HCT116 (cell line): ENCODE data around the gene CDK18. TPM values are rescaled to one million over a fixed set of nuclear protein-coding genes. Genes with fewer than 3 reads are reported as not detected.

Experiments used
- ATAC-seq: fragments of 200-7000 bp; cut with Tn5 transposase; 2 replicates; pipeline ENCODE4 v1.9.1; 2020; ENCODE audit warnings: mild to moderate bottlenecking, moderate library complexity
- BruUV-seq: library from RNA; stranded (reverse); fragments of 400-500 nt; replicated peaks from 2 replicates; lab custom pipeline; 2021; lab: Mats Ljungman, UMichigan
- CTCF ChIA-PET: fragments of 300-600 bp; sonication (Branson Sonifier 250); formaldehyde crosslinking; loops from one replicate; lab custom pipeline; 2021; ENCODE audit warnings: antibody characterized with exemption; lab: Charles Lee
- POLR2A ChIA-PET: fragments of 300-600, 350-600 bp; sonication (Branson Sonifier 250); formaldehyde crosslinking; loops from one replicate; lab custom pipeline; 2021; ENCODE audit warnings: antibody characterized with exemption; lab: Charles Lee
- RAD21 ChIA-PET, 2 experiments: fragments of 300-600 bp; sonication (Branson Sonifier 250); formaldehyde crosslinking; loops; one replicate each; lab custom pipeline; 2023; ENCODE audit warnings: low total read pairs in 2 of 2; ENCODE audit not compliant: uncharacterized antibody in 2 of 2, unreplicated experiment in 2 of 2, low non-redundant PET in 1 of 2; lab: Charles Lee
- DNase-seq: peaks from one replicate; pipeline ENCODE4 v3.0.0-alpha.2; 2010; ENCODE audit warnings: low read depth, low spot score
- H2AFZ ChIP-seq: fragments of 200-600 bp; shearing (Covaris generic), sonication (generic); 2 replicates; pipeline ENCODE4 v1.6.1; 2017; ENCODE audit warnings: low read depth, mixed run types, mixed read lengths, antibody characterized with exemption, low read length; ENCODE audit not compliant: poor library complexity, severe bottlenecking
- H3K27ac ChIP-seq: 2 replicates; pipeline ENCODE4 v1.5.1; 2012; ENCODE audit warnings: low read depth, low read length
- H3K27me3 ChIP-seq: fragments of 200-600 bp; sonication (generic); 2 replicates; pipeline ENCODE4 v1.6.1; 2016; ENCODE audit warnings: mixed run types, low read length, mixed read lengths; ENCODE audit not compliant: insufficient read depth
- H3K36me3 ChIP-seq, 2 experiments: fragments of 200-500 bp in 1 of 2; fragments of 200-600 bp in 1 of 2; sonication (Bioruptor generic) in 1 of 2; sonication (generic) in 1 of 2; 2 replicates each; pipeline versions ENCODE4 v1.5.1 to v1.6.1; 2014 to 2016; ENCODE audit warnings: low read length in 2 of 2, inconsistent platforms in 1 of 2, mixed read lengths in 1 of 2, mixed run types in 1 of 2; ENCODE audit not compliant: insufficient read depth in 2 of 2, control insufficient read depth in 1 of 2
- H3K4me1 ChIP-seq, 2 experiments: fragments of 200-600 bp in 1 of 2; sonication (generic) in 1 of 2; 2 replicates each; pipeline versions ENCODE4 v1.5.1 to v1.6.1; 2012 to 2017; ENCODE audit warnings: low read length in 2 of 2, inconsistent platforms in 1 of 2, mild to moderate bottlenecking in 1 of 2, mixed read lengths in 1 of 2, mixed run types in 1 of 2, moderate library complexity in 1 of 2; ENCODE audit not compliant: insufficient read depth in 2 of 2, control insufficient read depth in 1 of 2
- H3K4me2 ChIP-seq: fragments of 200-600 bp; sonication (generic); 2 replicates; pipeline ENCODE4 v1.6.1; 2017; ENCODE audit warnings: mixed run types, low read length, mixed read lengths
- H3K4me3 ChIP-seq, 2 experiments: fragments of 200-600 bp in 1 of 2; sonication (generic) in 1 of 2; replicated peaks in 1 of 2; 2 replicates each; pipeline ENCODE4 v1.5.1; 2011 to 2016; ENCODE audit warnings: low read length in 2 of 2, control low read depth in 1 of 2, low read depth in 1 of 2, mild to moderate bottlenecking in 1 of 2, mixed read lengths in 1 of 2, mixed run types in 1 of 2
- H3K79me2 ChIP-seq: fragments of 200-600 bp; sonication (generic); 2 replicates; pipeline ENCODE4 v1.6.1; 2017; ENCODE audit warnings: mild to moderate bottlenecking, mixed run types, low read length, moderate library complexity, mixed read lengths; ENCODE audit not compliant: insufficient read depth
- H3K9ac ChIP-seq: fragments of 200-600 bp; sonication (generic); 2 replicates; pipeline ENCODE4 v1.6.1; 2016; ENCODE audit warnings: low read length, mixed read lengths
- H3K9me2 ChIP-seq: fragments of 200-600 bp; sonication (generic), shearing (Covaris generic); 2 replicates; pipeline ENCODE4 v1.6.1; 2017; ENCODE audit warnings: mixed run types, mild to moderate bottlenecking, moderate library complexity; ENCODE audit not compliant: insufficient read depth
- H3K9me3 ChIP-seq, 2 experiments: fragments of 200-500 bp in 1 of 2; fragments of 200-600 bp in 1 of 2; sonication (Bioruptor generic) in 1 of 2; sonication (generic) in 1 of 2; 2 replicates each; pipeline ENCODE4 v1.6.1; 2014 to 2017; ENCODE audit warnings: low read length in 2 of 2, mixed read lengths in 2 of 2, inconsistent platforms in 1 of 2, low read depth in 1 of 2, mild to moderate bottlenecking in 1 of 2, mixed run types in 1 of 2, moderate library complexity in 1 of 2; ENCODE audit not compliant: control insufficient read depth in 1 of 2, insufficient read depth in 1 of 2
- H4K20me1 ChIP-seq: fragments of 200-600 bp; sonication (generic), shearing (Covaris generic); 2 replicates; pipeline ENCODE4 v1.6.1; 2017; ENCODE audit warnings: mixed run types, mild to moderate bottlenecking, moderate library complexity; ENCODE audit not compliant: insufficient read depth
- ATF3 ChIP-seq: IDR thresholded peaks from 2 replicates; pipeline ENCODE4 v1.6.1; 2012
- CBX3 ChIP-seq: IDR thresholded peaks from 2 replicates; pipeline ENCODE4 v1.6.1; 2012; ENCODE audit warnings: low read depth
- EGR1 ChIP-seq: IDR thresholded peaks from 2 replicates; pipeline ENCODE4 v1.6.1; 2012; ENCODE audit warnings: low read depth
- ELF1 ChIP-seq: IDR thresholded peaks from 2 replicates; pipeline ENCODE4 v1.6.1; 2012; ENCODE audit warnings: low read depth, borderline replicate concordance
- EZH2 ChIP-seq: fragments of 200-600 bp; sonication (generic); IDR thresholded peaks from 2 replicates; pipeline ENCODE4 v1.6.1; 2017; ENCODE audit warnings: antibody characterized with exemption, mixed run types
- FOSL1 ChIP-seq: IDR thresholded peaks from 2 replicates; pipeline ENCODE4 v1.6.1; 2012; ENCODE audit warnings: low read depth
- MAX ChIP-seq: IDR thresholded peaks from 2 replicates; pipeline ENCODE4 v1.6.1; 2012
- SRF ChIP-seq: IDR thresholded peaks from 2 replicates; pipeline ENCODE4 v1.6.1; 2012; ENCODE audit warnings: low read depth
- TCF7L2 ChIP-seq: IDR thresholded peaks from 2 replicates; pipeline ENCODE4 v1.7.0; 2011; ENCODE audit warnings: borderline replicate concordance, inconsistent platforms; ENCODE audit not compliant: insufficient read depth, insufficient read length; ENCODE audit errors: extremely low read depth
- intact Hi-C: fragments of 100-400 bp; cut with micrococcal nuclease; formaldehyde crosslinking; loops from 2 replicates; pipeline ENCODE4 v1.10.0; 2022
- total RNA-seq: library from RNA; stranded (reverse); gene quantifications from one replicate; pipeline ENCODE4 v1.2.1, GENCODE V29; 2021; ENCODE audit not compliant: unreplicated experiment
- TF ChIP-seq, protein P1 (sequence below), 3 experiments: fragments of 200-600 bp in 1 of 3; sonication (generic) in 1 of 3; IDR thresholded peaks in 2 of 3; conservative IDR thresholded peaks in 1 of 3; 2 replicates each; pipeline ENCODE4 v1.5.1; 2012 to 2017; ENCODE audit warnings: low read depth in 2 of 3, low read length in 2 of 3, antibody characterized with exemption in 1 of 3, borderline replicate concordance in 1 of 3, control low read depth in 1 of 3, mild to moderate bottlenecking in 1 of 3, mixed read lengths in 1 of 3, mixed run types in 1 of 3, moderate library complexity in 1 of 3; ENCODE audit not compliant: insufficient read depth in 1 of 3
- TF ChIP-seq, protein P2 (sequence below): IDR thresholded peaks from 2 replicates; pipeline ENCODE4 v1.6.1; 2012; ENCODE audit warnings: low read depth
- TF ChIP-seq, protein P3 (sequence below): IDR thresholded peaks from 2 replicates; pipeline ENCODE4 v1.6.1; 2011; ENCODE audit warnings: mild to moderate bottlenecking, low read length, moderate library complexity; ENCODE audit not compliant: insufficient replicate concordance; ENCODE audit errors: extremely low read depth

Gene CDK18
- total RNA-seq, 1 experiment from 2014 or later: 32.0 TPM

DNA sequence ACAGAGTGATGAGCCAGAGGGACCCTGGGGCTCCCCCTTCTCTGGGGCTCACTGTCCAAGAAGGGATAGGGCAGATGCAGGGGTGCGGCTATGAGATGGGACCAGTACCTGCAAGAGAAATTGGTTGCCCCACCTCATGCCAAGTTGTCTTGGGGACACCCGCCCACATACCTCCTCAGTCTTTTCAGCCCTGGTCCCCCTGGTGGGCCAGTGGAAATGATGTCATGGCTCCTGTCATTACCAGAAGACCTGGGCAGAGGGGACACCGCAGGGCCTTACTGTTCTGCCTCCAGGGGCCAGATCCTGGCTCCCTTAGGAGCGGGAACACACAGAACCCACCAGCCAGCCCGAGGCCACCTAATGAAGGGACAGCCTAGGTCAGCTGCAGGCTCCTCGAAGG lies 63.2 kb downstream of the CDK18 start:
- Histone ChIP-seq H3K4me3 (no peak overlapping the region), H2AFZ (no peak overlapping the region), H3K9me2 (no peaks in the 10 kb centered on the region), H3K27ac (no peak overlapping the region), H3K9me3 (no peaks in the 10 kb centered on the region), H3K4me1 (no peaks in the 10 kb centered on the region), H4K20me1 (no peaks in the 10 kb centered on the region), H3K4me2 (no peak overlapping the region), H3K9ac (no peak overlapping the region), H3K27me3 (no peaks in the 10 kb centered on the region), H3K36me3 (no peaks in the 10 kb centered on the region), H3K79me2 (no peaks in the 10 kb centered on the region)
- ChIA-PET CTCF (no interaction called here), RAD21 (no interaction called here), POLR2A (no interaction called here)
- intact Hi-C loops: no loop called here
- BruUV-seq: no TSS peak
- no peak for TF ChIP-seq MAX
- TF ChIP-seq SRF: no peak
- no peak for TF ChIP-seq TCF7L2
- TF ChIP-seq ELF1: no peak
- ATAC-seq: no peak
- DNase-seq: no peak

GRCh38 chr1:205568135-205568468 lies 63.6 kb downstream of the CDK18 start:
- BruUV-seq: no TSS peak
- H3K27me3 ChIP-seq: no peaks in the 10 kb centered on the region
- TF ChIP-seq, protein P1, sequence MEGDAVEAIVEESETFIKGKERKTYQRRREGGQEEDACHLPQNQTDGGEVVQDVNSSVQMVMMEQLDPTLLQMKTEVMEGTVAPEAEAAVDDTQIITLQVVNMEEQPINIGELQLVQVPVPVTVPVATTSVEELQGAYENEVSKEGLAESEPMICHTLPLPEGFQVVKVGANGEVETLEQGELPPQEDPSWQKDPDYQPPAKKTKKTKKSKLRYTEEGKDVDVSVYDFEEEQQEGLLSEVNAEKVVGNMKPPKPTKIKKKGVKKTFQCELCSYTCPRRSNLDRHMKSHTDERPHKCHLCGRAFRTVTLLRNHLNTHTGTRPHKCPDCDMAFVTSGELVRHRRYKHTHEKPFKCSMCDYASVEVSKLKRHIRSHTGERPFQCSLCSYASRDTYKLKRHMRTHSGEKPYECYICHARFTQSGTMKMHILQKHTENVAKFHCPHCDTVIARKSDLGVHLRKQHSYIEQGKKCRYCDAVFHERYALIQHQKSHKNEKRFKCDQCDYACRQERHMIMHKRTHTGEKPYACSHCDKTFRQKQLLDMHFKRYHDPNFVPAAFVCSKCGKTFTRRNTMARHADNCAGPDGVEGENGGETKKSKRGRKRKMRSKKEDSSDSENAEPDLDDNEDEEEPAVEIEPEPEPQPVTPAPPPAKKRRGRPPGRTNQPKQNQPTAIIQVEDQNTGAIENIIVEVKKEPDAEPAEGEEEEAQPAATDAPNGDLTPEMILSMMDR (IDR thresholded peaks at IDR 0.05 in 2 of 3, conservative IDR thresholded peaks at IDR 0.05 in 1 of 3; ENCODE audit: borderline replicate concordance in 1 of 3, insufficient read depth in 1 of 3, low read depth in 2 of 3, low read length in 2 of 3): no peak
- no peak for TF ChIP-seq ELF1
- no peak for TF ChIP-seq EZH2
- TF ChIP-seq, protein P2, sequence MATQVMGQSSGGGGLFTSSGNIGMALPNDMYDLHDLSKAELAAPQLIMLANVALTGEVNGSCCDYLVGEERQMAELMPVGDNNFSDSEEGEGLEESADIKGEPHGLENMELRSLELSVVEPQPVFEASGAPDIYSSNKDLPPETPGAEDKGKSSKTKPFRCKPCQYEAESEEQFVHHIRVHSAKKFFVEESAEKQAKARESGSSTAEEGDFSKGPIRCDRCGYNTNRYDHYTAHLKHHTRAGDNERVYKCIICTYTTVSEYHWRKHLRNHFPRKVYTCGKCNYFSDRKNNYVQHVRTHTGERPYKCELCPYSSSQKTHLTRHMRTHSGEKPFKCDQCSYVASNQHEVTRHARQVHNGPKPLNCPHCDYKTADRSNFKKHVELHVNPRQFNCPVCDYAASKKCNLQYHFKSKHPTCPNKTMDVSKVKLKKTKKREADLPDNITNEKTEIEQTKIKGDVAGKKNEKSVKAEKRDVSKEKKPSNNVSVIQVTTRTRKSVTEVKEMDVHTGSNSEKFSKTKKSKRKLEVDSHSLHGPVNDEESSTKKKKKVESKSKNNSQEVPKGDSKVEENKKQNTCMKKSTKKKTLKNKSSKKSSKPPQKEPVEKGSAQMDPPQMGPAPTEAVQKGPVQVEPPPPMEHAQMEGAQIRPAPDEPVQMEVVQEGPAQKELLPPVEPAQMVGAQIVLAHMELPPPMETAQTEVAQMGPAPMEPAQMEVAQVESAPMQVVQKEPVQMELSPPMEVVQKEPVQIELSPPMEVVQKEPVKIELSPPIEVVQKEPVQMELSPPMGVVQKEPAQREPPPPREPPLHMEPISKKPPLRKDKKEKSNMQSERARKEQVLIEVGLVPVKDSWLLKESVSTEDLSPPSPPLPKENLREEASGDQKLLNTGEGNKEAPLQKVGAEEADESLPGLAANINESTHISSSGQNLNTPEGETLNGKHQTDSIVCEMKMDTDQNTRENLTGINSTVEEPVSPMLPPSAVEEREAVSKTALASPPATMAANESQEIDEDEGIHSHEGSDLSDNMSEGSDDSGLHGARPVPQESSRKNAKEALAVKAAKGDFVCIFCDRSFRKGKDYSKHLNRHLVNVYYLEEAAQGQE: no peak
- TF ChIP-seq ATF3: no peak
- no peak for TF ChIP-seq FOSL1
- no peak for TF ChIP-seq EGR1
- no peak for TF ChIP-seq MAX
- no peak for TF ChIP-seq CBX3
- TF ChIP-seq SRF: no peak
- TF ChIP-seq, protein P3, sequence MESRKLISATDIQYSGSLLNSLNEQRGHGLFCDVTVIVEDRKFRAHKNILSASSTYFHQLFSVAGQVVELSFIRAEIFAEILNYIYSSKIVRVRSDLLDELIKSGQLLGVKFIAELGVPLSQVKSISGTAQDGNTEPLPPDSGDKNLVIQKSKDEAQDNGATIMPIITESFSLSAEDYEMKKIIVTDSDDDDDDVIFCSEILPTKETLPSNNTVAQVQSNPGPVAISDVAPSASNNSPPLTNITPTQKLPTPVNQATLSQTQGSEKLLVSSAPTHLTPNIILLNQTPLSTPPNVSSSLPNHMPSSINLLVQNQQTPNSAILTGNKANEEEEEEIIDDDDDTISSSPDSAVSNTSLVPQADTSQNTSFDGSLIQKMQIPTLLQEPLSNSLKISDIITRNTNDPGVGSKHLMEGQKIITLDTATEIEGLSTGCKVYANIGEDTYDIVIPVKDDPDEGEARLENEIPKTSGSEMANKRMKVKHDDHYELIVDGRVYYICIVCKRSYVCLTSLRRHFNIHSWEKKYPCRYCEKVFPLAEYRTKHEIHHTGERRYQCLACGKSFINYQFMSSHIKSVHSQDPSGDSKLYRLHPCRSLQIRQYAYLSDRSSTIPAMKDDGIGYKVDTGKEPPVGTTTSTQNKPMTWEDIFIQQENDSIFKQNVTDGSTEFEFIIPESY: no peak

More at GRCh38 chr1:205568135-205568468, 63.6 kb downstream of the CDK18 start:
- DNase-seq: no peak
- no peak overlapping the region for H3K27ac ChIP-seq
- intact Hi-C loops: no loop called here
- H3K79me2 ChIP-seq: no peaks in the 10 kb centered on the region
- no peak for ATAC-seq
- H3K36me3 ChIP-seq: no peaks in the 10 kb centered on the region
- RAD21 ChIA-PET: no interaction called here
- H2AFZ ChIP-seq: no peak overlapping the region
- H3K9me2 ChIP-seq: no peaks in the 10 kb centered on the region
- no peaks in the 10 kb centered on the region for H3K4me1 ChIP-seq
- no peak overlapping the region for H3K4me2 ChIP-seq
- H4K20me1 ChIP-seq: no peaks in the 10 kb centered on the region
- H3K4me3 ChIP-seq: no peak overlapping the region
- no peaks in the 10 kb centered on the region for H3K9me3 ChIP-seq
- POLR2A ChIA-PET: no interaction called here
- H3K9ac ChIP-seq: no peak overlapping the region
- CTCF ChIA-PET: no interaction called here
